HG02970 (cell line): ENCODE measurements around the gene EPN3.
A peak's percentile ranks its signal among the peaks of the same experiment; 100 is the strongest.

Experiments
- ATAC-seq: cut with Tn5 transposase; IDR thresholded peaks from one replicate; pipeline ENCODE4 v1.9.1; 2021; ENCODE audit warnings: mild to moderate bottlenecking, moderate library complexity, moderate number of reproducible peaks; ENCODE audit not compliant: unreplicated experiment, low FRiP score

EPN3 gene

GRCh38 chr17:50532452-50533024 is at the start of gene EPN3:
EPN3 (plus strand) TSS chr17:50532735; CDS start chr17:50536557, 3,822 bp downstream.
- no peak for ATAC-seq

GRCh38 chr17:50483266-50483665 is 49.3 kb upstream of the EPN3 start:
- no peak for ATAC-seq

GRCh38 chr17:50484386-50485155 is 48.0 kb upstream of the EPN3 start:
- ATAC-seq: no peak

DNA sequence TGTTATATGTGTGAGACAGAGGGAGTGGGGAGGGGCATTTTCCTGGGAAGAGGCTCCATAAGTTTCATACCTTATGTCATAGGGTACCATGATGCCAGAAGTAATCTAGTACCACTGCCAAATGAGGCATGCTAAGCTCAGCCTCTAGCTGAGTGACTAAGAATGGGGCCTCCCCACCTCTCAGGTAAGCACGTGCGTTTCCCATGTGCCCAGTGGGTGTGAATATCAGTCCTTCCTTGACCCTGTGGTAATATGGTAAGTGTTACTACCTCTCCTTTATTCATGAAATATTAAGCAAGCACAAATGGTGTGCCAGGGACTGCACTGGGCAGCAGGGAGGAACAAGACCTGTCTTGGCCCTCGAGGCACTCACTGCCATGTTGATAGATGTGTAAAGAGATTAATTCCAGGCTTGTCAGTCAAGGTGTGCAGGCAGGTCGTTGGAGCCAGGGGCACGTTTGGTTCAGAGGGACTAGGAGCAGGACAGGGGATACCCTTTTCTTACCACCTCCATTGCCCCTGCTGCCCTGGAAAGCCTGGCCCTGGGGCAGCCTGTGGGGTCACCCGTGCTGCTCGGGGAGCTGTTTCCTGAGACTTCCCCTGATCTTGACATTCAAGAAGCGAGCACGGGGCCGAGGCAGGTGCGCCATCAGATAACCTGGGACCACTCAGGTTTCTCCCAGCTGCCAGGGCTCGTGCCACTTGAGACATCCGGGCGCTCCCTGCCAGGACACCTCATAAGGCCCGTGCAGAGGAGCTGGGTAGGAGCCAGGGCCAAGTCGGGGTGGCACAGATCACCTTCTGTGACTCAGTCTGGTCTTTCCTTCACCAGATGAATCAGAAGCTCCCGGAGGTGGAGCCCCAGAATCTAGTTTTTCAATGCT is 45.1 kb upstream of the EPN3 start:
- ATAC-seq: no peak

DNA sequence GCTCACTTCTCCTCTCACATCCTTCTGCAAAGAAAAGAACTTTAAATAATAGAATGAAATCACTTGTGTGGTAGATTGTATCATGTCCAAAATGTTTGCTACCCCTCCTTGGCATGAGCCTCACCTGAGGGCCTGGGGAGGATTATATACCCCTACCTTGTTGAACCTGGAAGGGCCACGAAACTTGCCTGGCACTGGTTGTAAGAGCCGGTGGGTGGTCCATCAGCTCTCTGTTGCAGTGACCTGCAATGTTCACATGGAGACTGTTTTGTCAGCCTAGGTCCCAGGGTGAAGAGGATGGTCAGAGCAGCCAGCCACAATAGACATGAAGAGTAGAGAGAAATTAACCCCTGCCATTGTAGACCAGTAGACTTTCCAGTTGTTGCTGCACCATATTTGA is 43.7 kb upstream of the EPN3 start:
- no peak for ATAC-seq

GRCh38 chr17:50491505-50491904 is 41.0 kb upstream of the EPN3 start:
- no peak for ATAC-seq

DNA sequence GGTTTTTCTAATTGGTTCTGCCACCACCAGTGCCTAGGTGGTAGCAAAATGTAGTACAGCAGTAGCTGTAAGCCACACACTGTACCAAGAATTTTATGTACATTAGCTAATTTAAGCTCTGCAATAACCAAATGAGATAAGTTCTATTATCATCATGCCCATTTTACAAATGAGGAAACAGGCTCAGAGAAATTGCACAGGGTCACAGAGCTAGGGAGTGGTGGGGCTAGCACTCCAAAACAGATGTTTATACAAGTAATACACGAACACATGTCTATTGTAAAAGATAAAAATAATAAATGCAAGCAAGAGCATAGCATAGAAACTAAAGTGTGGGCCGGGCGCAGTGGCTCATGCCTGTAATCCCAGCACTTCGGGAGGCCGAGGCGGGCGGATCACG is 40.3 kb upstream of the EPN3 start:
- no peak for ATAC-seq

GRCh38 chr17:50493744-50494143 is 38.8 kb upstream of the EPN3 start:
- no peak for ATAC-seq

DNA sequence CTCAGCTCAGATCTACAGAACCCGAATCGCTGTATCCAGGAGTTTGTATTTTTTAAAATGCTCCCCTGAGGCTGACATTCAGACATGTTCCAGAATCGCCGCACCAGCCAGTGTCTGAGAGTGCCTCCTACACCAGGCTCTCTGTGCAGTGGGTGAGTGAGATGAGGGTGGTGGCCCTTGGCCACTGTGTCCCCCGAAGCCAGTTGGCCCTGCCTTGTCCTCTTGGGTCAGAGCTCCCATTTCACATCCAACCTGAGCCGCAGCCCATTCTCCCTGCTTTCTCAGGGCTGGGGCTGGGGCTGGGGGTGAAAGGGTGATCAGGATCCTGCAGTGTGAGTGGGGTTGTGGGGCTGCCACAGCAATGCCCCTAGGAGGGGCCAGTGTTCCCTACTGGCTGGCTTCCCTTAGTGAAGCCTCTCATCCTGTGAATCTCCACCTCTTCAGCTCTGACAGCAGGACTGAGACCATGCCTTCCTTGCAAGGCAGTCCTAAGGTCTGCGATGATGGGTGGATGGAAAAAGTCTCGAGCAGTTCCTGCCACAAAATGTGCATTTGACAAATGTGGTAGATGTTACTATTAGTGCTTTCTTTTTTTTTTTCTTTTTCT is 37.2 kb upstream of the EPN3 start:
- ATAC-seq: no peak

- no peak for ATAC-seq
Observed at GRCh38 chr17:50495918-50496317, 36.6 kb upstream of the EPN3 start.

- no peak for ATAC-seq
Observed at GRCh38 chr17:50498021-50498874, 34.3 kb upstream of the EPN3 start.

- ATAC-seq: no peak
Observed at GRCh38 chr17:50499270-50499669, 33.3 kb upstream of the EPN3 start.

DNA sequence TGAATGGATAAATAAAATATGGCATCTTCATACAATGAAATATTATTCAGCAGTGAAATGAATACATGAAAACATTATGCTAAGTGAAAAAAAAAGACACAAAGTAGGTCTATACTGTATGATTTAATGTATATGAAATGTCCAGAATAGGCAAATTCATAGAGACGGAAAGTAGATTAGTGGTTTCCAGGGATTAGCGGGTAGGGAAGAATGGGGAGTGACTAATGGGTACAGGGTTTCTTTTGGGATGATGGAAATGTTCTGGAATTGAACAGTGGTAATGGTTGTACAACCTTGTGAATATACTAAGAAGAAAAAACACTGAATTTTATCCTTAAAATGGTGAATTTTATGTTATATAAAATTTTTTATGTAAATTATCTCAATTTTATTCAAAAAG is 32.8 kb upstream of the EPN3 start:
- no peak for ATAC-seq

DNA sequence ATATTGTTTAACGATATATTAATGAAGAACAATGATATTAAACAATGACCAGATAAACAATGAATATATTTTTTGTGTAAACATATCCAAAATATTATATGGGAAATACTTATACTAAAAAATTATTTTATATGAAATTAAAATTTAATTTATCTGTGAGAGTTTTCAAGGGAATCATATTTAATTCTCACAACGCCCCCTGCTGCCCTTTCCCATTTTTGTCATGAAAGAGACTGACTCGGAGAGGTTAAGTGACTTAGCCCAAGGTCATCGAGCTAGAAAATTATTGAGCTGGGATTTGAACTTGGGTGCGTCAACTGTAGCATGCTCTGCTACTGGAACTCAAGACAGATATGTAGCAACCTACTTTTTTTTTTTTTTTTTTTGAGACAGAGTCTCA is 31.5 kb upstream of the EPN3 start:
- ATAC-seq: no peak

DNA sequence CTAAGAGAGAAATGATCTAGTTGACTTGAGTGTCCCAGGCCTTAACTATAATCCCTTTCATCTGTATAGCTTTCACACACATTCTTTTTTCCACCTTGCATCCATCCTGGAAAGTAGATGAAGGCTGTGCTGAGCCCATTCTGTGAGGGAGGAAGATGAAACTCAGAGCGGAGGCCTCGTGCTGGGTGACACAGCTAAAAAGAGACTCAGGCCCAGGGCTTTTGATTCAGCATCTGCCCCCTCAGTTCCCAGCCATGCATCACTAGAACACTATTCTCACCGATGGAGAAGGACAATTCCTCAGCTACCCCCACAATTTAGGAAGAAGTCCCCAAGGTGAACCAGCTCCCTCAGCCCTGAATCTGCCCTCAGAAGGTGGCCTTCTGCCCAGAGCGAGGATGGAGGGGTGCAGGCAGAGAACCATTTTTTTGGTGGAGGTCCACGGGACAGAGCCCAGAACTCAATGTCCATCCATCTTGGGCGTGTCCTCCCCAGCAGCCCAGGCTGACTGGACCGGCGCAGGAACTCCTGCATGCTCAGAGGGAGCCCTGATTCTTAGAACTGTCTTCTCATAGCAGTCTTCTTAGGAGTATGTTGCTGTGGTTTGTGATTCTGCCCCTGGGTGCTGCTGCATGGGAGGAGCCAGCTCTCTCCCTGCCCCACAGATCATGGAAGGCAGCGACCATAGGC is 30.1 kb upstream of the EPN3 start:
- ATAC-seq: no peak

DNA sequence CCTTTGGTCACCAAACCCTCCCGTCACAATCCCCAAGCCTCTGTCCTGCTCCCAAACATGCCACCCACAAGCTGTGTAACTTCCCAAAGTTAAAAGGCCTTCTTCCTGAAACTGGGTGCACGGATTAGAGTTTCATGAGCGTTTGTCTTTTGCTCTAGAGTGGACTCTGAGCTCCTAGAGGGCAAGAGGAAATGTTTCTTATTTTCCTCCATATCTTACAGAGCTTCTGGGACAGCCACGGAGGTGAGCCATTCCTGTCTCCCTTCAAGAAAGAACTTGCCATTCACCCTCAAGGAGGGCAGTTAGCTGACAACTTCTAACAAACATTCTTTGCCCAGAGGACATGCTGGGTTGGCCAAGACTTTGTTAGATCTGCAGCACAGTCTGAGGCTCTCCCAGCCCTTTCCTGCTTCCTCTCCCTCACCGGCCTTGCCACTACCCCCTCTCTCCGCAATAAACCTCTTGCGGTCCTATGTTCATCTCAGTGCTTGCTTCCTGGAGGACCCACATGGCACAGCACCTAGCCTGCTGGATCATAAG is 26.9 kb upstream of the EPN3 start:
- no peak for ATAC-seq

GRCh38 chr17:50506298-50506697 is 26.2 kb upstream of the EPN3 start:
- ATAC-seq: no peak

DNA sequence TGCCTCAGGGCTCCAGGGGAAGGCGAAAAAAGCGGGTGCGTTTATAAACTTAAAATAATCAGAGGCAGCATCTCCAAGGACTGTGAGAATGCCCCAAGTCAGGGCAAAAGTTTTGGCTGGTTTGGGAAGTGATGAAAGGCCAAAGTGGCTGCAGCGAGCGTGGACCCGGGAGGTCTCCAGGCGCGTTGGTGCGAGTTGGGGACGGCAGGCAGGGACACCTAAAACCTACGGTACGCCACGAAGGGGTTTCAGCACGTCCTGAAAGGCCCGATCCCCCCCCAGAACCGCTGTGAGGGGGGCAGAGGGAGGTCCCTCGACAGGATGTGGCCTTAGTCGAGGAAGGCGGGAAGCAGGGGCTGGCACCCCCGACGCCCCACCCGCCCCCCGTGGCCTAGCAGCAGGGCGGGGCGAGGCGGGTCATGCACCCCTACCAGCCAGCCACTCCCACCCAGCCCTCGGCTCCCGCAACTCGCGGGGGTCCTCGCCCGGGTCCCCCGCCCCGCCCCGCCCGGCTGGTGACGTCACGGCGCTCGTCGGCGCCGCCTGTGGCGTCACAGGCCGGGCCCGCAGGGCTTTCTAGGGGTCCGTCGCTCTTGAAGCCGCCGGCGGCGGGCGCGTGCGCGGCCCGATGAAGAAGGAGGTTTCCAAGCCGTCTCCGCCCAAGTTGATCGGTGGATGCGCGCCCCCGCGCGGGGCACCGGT is 24.5 kb upstream of the EPN3 start, which contains the start of gene MYCBPAP:
MYCBPAP (plus strand) TSS at position 569 of the 702 bp plus-strand sequence. CDS start 236 bp downstream, outside the sequence.
- ATAC-seq: peak; percentile 29
